GM10266 (cell line): ENCODE measurements around the gene CDR2L.

Experiments
- DNase-seq: peaks from one replicate; pipeline ENCODE4 v3.0.0; 2012; ENCODE audit errors: extremely low spot score
- TF ChIP-seq, protein P1 (sequence below): IDR thresholded peaks from 2 replicates; pipeline ENCODE4 v1.5.1; 2012; ENCODE audit warnings: mild to moderate bottlenecking, low read depth; ENCODE audit not compliant: control insufficient read depth, insufficient read depth; ENCODE audit errors: missing control alignments

Gene CDR2L

DNA sequence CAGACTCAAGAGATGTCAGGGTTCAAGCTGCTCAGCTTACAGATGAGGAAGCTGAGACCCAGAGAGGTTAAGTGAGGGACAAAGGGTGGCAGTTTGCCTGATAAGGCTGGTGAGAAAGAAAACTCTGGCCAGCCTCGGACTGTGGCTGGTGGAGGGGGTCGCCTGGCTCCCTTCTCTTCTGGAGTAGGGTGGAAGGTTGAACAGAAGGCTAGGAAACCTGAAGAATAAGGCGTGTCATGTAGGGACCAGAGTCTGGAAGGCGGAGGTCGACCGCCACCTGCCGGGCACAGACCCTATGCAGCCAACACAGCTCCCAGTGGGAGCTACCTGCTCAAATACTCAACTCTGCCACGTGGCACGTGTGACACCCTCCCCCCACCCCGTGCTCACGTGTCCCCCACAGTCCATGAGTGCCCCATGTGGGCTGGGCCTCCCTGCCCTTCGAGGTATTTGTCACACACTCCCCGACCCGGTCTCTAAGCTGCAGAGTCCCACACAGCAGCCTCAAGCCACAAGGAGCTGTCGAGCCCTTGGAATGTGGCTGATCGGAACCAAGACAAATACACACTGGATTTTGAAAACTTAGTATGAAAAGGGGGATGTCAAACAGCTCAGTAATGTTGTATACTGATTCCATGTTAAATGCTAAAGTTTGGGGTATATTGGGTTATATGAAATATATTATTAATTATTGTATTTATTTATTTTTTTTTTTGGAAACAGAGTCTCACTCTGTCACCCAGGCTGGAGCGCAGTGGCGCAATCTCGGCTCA lies 26.7 kb upstream of the CDR2L start:
- peak; percentile 81 for DNase-seq
- TF ChIP-seq, protein P1, sequence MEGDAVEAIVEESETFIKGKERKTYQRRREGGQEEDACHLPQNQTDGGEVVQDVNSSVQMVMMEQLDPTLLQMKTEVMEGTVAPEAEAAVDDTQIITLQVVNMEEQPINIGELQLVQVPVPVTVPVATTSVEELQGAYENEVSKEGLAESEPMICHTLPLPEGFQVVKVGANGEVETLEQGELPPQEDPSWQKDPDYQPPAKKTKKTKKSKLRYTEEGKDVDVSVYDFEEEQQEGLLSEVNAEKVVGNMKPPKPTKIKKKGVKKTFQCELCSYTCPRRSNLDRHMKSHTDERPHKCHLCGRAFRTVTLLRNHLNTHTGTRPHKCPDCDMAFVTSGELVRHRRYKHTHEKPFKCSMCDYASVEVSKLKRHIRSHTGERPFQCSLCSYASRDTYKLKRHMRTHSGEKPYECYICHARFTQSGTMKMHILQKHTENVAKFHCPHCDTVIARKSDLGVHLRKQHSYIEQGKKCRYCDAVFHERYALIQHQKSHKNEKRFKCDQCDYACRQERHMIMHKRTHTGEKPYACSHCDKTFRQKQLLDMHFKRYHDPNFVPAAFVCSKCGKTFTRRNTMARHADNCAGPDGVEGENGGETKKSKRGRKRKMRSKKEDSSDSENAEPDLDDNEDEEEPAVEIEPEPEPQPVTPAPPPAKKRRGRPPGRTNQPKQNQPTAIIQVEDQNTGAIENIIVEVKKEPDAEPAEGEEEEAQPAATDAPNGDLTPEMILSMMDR = peak; percentile 81

- TF ChIP-seq, protein P1 = peak; percentile 74
- peak; percentile 88 for DNase-seq
These were observed 25.6 kb upstream of the CDR2L start for GRCh38 chr17:74961657-74962350.

GRCh38 chr17:74962622-74963394 lies 24.6 kb upstream of the CDR2L start:
- TF ChIP-seq, protein P1 = no peak
- no peak for DNase-seq

DNA sequence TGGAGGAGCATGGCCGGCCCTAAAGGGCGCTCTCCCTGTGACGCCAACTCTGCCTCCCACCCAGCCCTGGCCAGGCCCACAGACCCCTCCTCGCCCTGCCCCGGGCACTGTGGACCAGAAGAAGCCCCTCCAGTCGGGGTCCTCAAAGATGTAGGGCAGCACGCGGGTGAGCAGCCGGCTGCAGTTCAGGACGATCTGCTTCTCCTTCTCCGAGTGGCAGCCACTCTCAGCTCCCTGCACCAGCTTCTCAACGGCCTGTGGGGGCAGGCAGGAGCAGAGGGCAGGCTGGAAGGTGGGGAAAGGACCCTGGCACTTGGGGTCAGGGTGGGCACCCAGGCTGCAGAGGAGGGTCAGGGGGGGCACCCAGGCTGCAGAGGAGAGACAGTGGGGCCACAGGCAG lies 23.8 kb upstream of the CDR2L start:
- TF ChIP-seq, protein P1 = no peak
- no peak for DNase-seq

DNA sequence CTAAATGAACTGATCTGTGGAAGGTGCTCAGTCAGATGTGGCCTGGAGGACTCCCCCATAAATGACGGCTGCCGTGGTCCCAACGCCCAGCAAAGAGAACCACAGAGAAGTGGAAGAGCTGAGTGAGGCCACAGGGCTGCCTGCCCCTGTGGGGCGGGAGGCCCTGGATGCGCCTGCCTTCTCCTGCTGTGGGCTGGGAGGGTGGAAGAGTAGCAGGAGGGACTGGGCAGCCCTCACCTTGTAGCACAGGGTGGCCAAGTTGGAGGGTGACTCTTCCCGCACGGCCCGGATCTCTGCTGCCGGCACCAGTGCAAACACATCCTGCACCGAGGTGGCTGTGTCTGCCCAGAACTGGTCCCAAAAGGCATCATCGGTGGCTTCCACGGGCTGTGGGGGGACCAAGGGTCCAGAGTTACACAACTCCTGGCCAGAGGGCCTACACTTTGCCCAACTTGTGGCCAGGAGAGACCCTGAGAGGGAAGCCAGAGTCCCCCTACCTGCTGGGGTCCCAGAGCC lies 23.1 kb upstream of the CDR2L start:
- no peak for DNase-seq

GRCh38 chr17:74964988-74965622 lies 22.3 kb upstream of the CDR2L start:
- no peak for DNase-seq
- TF ChIP-seq, protein P1 = no peak

More for the DNA sequence above, 23.1 kb upstream of the CDR2L start:
- TF ChIP-seq, protein P1 = no peak
